HepG2 (cell line): ENCODE measurements around the gene AMDHD1. TPM values are rescaled to one million over a fixed set of nuclear protein-coding genes. Genes with fewer than 3 reads are reported as not detected.
A peak's percentile ranks its signal among the peaks of the same experiment; 100 is the strongest.

Experiments used
- ARID2 ChIP-seq: sonication (generic); formaldehyde crosslinking; IDR thresholded peaks from 2 replicates; pipeline ENCODE4 v1.8.1; 2022; ENCODE audit warnings: mild to moderate bottlenecking, missing genetic modification reagents, borderline replicate concordance
- ARNT ChIP-seq: fragments of 450-650 bp; IDR thresholded peaks from 2 replicates; pipeline ENCODE4 v1.6.1; 2017
- ATF7 ChIP-seq, 2 experiments: fragments of 450-650 bp in 1 of 2; sonication (generic) in 1 of 2; formaldehyde crosslinking in 1 of 2; IDR thresholded peaks; 2 replicates each; pipeline versions ENCODE4 v1.4.0 to v1.6.1; 2016 to 2020; ENCODE audit warnings: antibody characterized with exemption in 1 of 2, mild to moderate bottlenecking in 1 of 2, missing genetic modification reagents in 1 of 2
- BCL3 ChIP-seq: sonication (generic); formaldehyde crosslinking; IDR thresholded peaks from 2 replicates; pipeline ENCODE4 v1.5.1; 2020; ENCODE audit warnings: mild to moderate bottlenecking, missing genetic modification reagents, moderate library complexity
- CEBPG ChIP-seq: IDR thresholded peaks from 2 replicates; pipeline ENCODE4 v1.6.1; 2016
- ERF ChIP-seq: IDR thresholded peaks from 2 replicates; pipeline ENCODE4 v1.6.1; 2018; ENCODE audit warnings: missing biosample characterization, missing genetic modification reagents
- FOXP4 ChIP-seq: sonication (generic); formaldehyde crosslinking; IDR thresholded peaks from 2 replicates; pipeline ENCODE4 v1.4.0; 2020; ENCODE audit warnings: missing genetic modification reagents
- HBP1 ChIP-seq: IDR thresholded peaks from 2 replicates; pipeline ENCODE4 v1.6.1; 2016; ENCODE audit warnings: low read depth, control low read depth
- HMG20B ChIP-seq: conservative IDR thresholded peaks from 2 replicates; pipeline ENCODE4 v1.6.1; 2016; ENCODE audit warnings: missing genetic modification reagents, missing compliant biosample characterization
- IKZF1 ChIP-seq: fragments of 450-650 bp; IDR thresholded peaks from 2 replicates; pipeline ENCODE4 v1.7.1; 2016
- MTA1 ChIP-seq: sonication (generic); formaldehyde crosslinking; IDR thresholded peaks from 2 replicates; pipeline ENCODE4 v1.4.0; 2020; ENCODE audit warnings: missing genetic modification reagents, mild to moderate bottlenecking, borderline replicate concordance
- PPARG ChIP-seq: conservative IDR thresholded peaks from 2 replicates; pipeline ENCODE4 v1.6.1; 2016; ENCODE audit warnings: missing biosample characterization, missing genetic modification reagents
- RARA ChIP-seq: IDR thresholded peaks from 2 replicates; pipeline ENCODE4 v1.6.1; 2016; ENCODE audit warnings: missing genetic modification reagents, missing compliant biosample characterization
- RBM39 ChIP-seq: fragments of 200-400 bp; formaldehyde crosslinking; IDR thresholded peaks from one replicate; pipeline ENCODE4 v1.6.1; 2018; ENCODE audit warnings: antibody characterized with exemption, mild to moderate bottlenecking, low read depth, low read length; ENCODE audit not compliant: poor library complexity, severe bottlenecking
- SYNCRIP ChIP-seq: fragments of 200-400 bp; formaldehyde crosslinking; IDR thresholded peaks from 2 replicates; pipeline ENCODE4 v1.6.1; 2018; ENCODE audit warnings: mild to moderate bottlenecking, low read depth, low read length; ENCODE audit not compliant: insufficient read depth
- TBL1XR1 ChIP-seq: fragments of 150-350 bp; IDR thresholded peaks from 2 replicates; pipeline ENCODE4 v1.6.1; 2014; ENCODE audit warnings: borderline replicate concordance, low read length; ENCODE audit not compliant: partially characterized antibody
- ZFP1 ChIP-seq: IDR thresholded peaks from 2 replicates; pipeline ENCODE4 v1.6.1; 2016
- ZMAT3 ChIP-seq: sonication (generic); formaldehyde crosslinking; conservative IDR thresholded peaks from 2 replicates; pipeline ENCODE4 v1.7.0; 2021; ENCODE audit warnings: missing genetic modification reagents
- ZNF407 ChIP-seq: sonication (generic); formaldehyde crosslinking; IDR thresholded peaks from one replicate; pipeline ENCODE4 v1.5.1; 2020; ENCODE audit warnings: mild to moderate bottlenecking, missing genetic modification reagents; ENCODE audit errors: not compliant biosample characterization
- polyA plus RNA-seq, 8 experiments: library from polyadenylated mRNA; depleted of rRNA in 3 of 8; stranded (reverse) in 7 of 8; unstranded in 1 of 8; fragments of >200 nt; fragmentation: Illumina TruSeq in 4 of 8; extraction: Trizol in 4 of 8; gene quantifications; 2 replicates each; pipeline versions ENCODE4 v1.2.1 to v1.2.3, GENCODE V29; 2011 to 2016; ENCODE audit warnings: low read depth in 4 of 8, missing spikeins in 1 of 8, mixed read lengths in 1 of 8; ENCODE audit not compliant: insufficient read depth in 1 of 8
- total RNA-seq, 5 experiments: library from RNA; depleted of rRNA; stranded (reverse); fragments of >200 nt; fragmentation: Illumina TruSeq; extraction: Trizol; gene quantifications; 2 replicates each; pipeline ENCODE4 v1.2.3, GENCODE V29; 2016; ENCODE audit warnings: low read depth in 1 of 5

The AMDHD1 gene
- total and polyA plus RNA-seq, 2 of the 13 experiments (the other 11 are each of a cell fraction or from before 2014, with no cell fraction given): 6.5 to 29.6 TPM

GRCh38 chr12:95974358-95974757 lies 31.2 kb downstream of the AMDHD1 start (continued):
- no peak for TF ChIP-seq ZNF407 (CRISPR knock-in tag)
- peak; percentile 98 for TF ChIP-seq RARA (CRISPR knock-in tag)
- no peak for TF ChIP-seq ARNT
- no peak for TF ChIP-seq RBM39
- no peak for TF ChIP-seq MTA1 (CRISPR knock-in tag)
- no peak for TF ChIP-seq SYNCRIP
- peak; percentile 77 for TF ChIP-seq ERF
- TF ChIP-seq ZFP1 (CRISPR knock-in tag): 0 out of 2 replicates have a peak, but pooled peaks have one; percentile 39
- peak; percentile 75 for TF ChIP-seq CEBPG (CRISPR knock-in tag)
- TF ChIP-seq BCL3 (CRISPR knock-in tag): no peak
- no peak for TF ChIP-seq ATF7 (IDR thresholded peaks at IDR 0.05)
- TF ChIP-seq ATF7 (CRISPR knock-in tag; IDR thresholded peaks at IDR 0.05): no peak
- peak; percentile 76 for TF ChIP-seq PPARG (CRISPR knock-in tag)
- peak; percentile 94 for TF ChIP-seq TBL1XR1
- no peak for TF ChIP-seq IKZF1
- TF ChIP-seq HBP1 (CRISPR knock-in tag): peak; percentile 42; the same call in 1 of the 2 replicates
- peak; percentile 95 for TF ChIP-seq FOXP4 (CRISPR knock-in tag)
- peak; percentile 75 for TF ChIP-seq HMG20B (CRISPR knock-in tag)
- TF ChIP-seq ZMAT3 (CRISPR knock-in tag): 0 out of 2 replicates have a peak, but pooled peaks have one; percentile 56
- TF ChIP-seq ARID2 (CRISPR knock-in tag): no peak
